ENCODE measurements around the gene ANGPTL8. TPM values are rescaled to one million over a fixed set of nuclear protein-coding genes. Genes with fewer than 3 reads are reported as not detected.
A peak's percentile ranks its signal among the peaks of the same experiment; 100 is the strongest.

Gene ANGPTL8
- total and polyA plus RNA-seq, 7 donors = 0.08 to 14.6 (median 0.48) TPM; not detected in 2

GRCh38 chr19:11240008-11240444 is 607 bp downstream of the ANGPTL8 start:
- 89 to 98% (median 95%) methylated on average over 8 of the region's 8 CpGs for WGBS, 3 donors
- no peak for ATAC-seq

DNA sequence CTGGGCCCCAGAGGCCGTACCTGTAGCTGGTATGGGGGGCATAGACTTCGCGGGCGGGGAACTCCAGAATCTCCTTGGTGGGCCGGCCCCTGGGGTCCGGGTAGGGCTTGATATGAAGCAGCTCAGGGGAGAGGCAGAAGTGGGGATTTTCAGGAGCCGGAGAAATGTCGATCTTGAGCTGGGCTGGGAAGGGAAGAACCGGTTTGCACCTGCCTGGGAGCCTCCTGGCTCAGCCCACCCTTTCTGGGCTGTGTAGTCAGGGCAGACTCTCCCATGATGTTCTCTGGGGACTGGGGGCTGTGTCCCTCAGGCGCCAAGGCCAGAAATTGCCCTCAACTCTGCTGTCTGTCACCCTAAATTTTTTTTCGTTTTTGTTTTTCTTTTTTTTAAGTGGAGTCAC is 2.6 kb downstream of the ANGPTL8 start:
- WGBS, 3 donors = 83 to 89% (median 84%) methylated on average over 11 of the region's 11 CpGs
- H3K27me3 ChIP-seq (ENCODE audit: insufficient read depth in 3 of 3, low read length in 2 of 3) = peaks cover 0 to 5% (median 0%) of the 10 kb centered on the region in 3 donors
- H3K27ac ChIP-seq = no peak overlapping the region
- H3K4me3 ChIP-seq = no peak overlapping the region
- no peak for DNase-seq
- intact Hi-C loops (cut with DNase I) = loop anchor here in 1 of 2 donors (5.0 kb wide), 1 partner anchor 45 kb away; no protein-coding TSS in a partner anchor
- TF ChIP-seq, protein P1, sequence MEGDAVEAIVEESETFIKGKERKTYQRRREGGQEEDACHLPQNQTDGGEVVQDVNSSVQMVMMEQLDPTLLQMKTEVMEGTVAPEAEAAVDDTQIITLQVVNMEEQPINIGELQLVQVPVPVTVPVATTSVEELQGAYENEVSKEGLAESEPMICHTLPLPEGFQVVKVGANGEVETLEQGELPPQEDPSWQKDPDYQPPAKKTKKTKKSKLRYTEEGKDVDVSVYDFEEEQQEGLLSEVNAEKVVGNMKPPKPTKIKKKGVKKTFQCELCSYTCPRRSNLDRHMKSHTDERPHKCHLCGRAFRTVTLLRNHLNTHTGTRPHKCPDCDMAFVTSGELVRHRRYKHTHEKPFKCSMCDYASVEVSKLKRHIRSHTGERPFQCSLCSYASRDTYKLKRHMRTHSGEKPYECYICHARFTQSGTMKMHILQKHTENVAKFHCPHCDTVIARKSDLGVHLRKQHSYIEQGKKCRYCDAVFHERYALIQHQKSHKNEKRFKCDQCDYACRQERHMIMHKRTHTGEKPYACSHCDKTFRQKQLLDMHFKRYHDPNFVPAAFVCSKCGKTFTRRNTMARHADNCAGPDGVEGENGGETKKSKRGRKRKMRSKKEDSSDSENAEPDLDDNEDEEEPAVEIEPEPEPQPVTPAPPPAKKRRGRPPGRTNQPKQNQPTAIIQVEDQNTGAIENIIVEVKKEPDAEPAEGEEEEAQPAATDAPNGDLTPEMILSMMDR (IDR thresholded peaks at IDR 0.05) = no peak
- no peak for ATAC-seq
- H3K36me3 ChIP-seq (ENCODE audit: insufficient read depth in 1 of 2, low read depth in 1 of 2) = peaks cover 0 to 27% of the 10 kb centered on the region in 2 donors
- no peaks in the 10 kb centered on the region for H3K9me3 ChIP-seq
- peaks cover 2% of the 10 kb centered on the region for H3K4me1 ChIP-seq

More at GRCh38 chr19:11240008-11240444, 607 bp downstream of the ANGPTL8 start:
- no peaks in the 10 kb centered on the region for H3K27me3 ChIP-seq (ENCODE audit: insufficient read depth in 3 of 3, low read length in 2 of 3)
- H3K4me1 ChIP-seq = no peaks in the 10 kb centered on the region
- intact Hi-C loops (cut with DNase I) = loop anchor here in 1 of 2 donors (5.0 kb wide), 1 partner anchor 47 kb away; no protein-coding TSS in a partner anchor
- H3K9me3 ChIP-seq = no peaks in the 10 kb centered on the region
- no peak for DNase-seq
- no peak overlapping the region for H3K27ac ChIP-seq
- H3K4me3 ChIP-seq = no peak overlapping the region
- H3K36me3 ChIP-seq (ENCODE audit: insufficient read depth in 1 of 2, low read depth in 1 of 2) = peaks cover 0 to 35% of the 10 kb centered on the region in 2 donors
- TF ChIP-seq, protein P1 (IDR thresholded peaks at IDR 0.05) = no peak

DNA sequence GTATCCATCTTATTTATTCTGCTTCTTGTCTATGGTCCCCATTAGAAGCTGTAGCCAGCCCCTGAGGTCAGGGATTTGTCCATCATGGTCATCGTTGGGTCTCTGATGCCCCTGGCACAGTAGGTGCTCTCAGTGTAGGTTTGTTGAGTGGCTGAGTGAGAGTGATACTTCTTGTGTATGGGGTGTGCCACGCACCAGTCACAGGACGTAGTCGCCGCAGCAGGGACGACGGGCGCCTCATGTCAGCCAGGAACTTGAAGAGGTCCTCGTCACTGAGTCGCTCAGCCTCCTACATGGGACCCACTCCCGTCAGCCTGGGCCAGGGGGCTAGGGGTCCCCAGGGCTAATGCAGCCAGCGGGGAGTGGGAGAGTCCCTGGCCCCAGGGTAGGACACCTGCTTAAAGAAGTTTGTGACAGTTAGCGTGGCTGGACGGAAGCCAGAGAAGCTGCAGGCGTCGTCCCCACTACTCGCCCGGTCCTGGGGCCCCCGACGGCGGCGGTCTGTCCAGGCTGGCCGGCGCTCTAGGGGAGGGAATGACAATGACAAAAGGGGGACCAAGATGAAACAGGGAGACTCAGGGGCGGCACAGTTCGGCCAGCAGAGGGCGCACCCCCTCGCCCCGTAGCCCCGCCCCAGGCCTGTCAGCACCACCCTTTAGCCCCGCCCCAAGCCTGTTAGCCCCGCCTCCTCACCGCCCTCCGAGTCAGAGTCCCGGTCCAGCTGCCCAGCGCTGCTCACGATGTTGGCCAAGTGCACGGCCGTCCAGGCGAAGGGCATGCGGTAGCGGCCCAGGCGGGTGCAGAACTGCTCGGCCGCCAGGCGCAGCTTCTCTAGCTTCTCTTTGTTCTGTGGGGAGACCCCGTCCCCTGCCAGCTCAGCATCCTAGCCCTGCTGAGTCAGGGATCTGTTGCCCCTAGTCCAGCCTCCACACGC is 3.7 kb downstream of the ANGPTL8 start:
- 36 to 37% (median 37%) methylated on average over 46 to 48 of the region's 48 CpGs for WGBS, 3 donors
- peak; percentile 93 to 95 for DNase-seq
- H3K4me1 ChIP-seq = peaks cover 6% of the 10 kb centered on the region
- H3K4me3 ChIP-seq = no peak overlapping the region
- H3K36me3 ChIP-seq (ENCODE audit: insufficient read depth in 1 of 2, low read depth in 1 of 2) = peaks cover 0 to 27% of the 10 kb centered on the region in 2 donors
- TF ChIP-seq, protein P1 (IDR thresholded peaks at IDR 0.05) = peak; percentile 60
- peaks cover 0 to 5% (median 0%) of the 10 kb centered on the region in 3 donors for H3K27me3 ChIP-seq (ENCODE audit: insufficient read depth in 3 of 3, low read length in 2 of 3)
- H3K27ac ChIP-seq = no peak overlapping the region
- H3K9me3 ChIP-seq = no peaks in the 10 kb centered on the region
- peak; percentile 86 to 93 (median 90) for ATAC-seq
- intact Hi-C loops (cut with DNase I) = loop anchor here in 1 of 2 donors (5.0 kb wide), 1 partner anchor 44 kb away; no protein-coding TSS in a partner anchor

DNA sequence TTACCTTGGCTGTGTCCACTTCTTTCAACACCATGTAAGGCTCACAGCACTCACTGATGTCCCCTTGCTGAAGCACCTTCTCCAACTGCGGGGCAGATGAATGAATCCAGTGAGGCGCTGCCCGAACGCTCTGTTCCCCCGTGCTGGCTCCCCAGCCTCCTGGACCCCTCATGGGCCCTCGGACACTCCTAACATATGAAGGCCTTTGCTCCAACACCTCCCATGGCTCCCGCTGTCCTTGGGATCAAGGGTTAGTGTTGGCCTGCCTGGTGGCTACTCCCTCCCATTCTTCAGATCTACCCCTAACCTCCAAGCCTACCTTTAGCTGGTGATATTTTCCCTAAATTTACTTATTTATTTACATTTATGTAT is 4.4 kb downstream of the ANGPTL8 start:
- no peak overlapping the region for H3K4me3 ChIP-seq
- H3K27me3 ChIP-seq (ENCODE audit: insufficient read depth in 3 of 3, low read length in 2 of 3) = peaks cover 0 to 5% (median 0%) of the 10 kb centered on the region in 3 donors
- no peaks in the 10 kb centered on the region for H3K9me3 ChIP-seq
- H3K36me3 ChIP-seq (ENCODE audit: insufficient read depth in 1 of 2, low read depth in 1 of 2) = peaks cover 0 to 24% of the 10 kb centered on the region in 2 donors
- TF ChIP-seq, protein P1 (IDR thresholded peaks at IDR 0.05) = no peak
- H3K27ac ChIP-seq = no peak overlapping the region
- H3K4me1 ChIP-seq = peaks cover 6% of the 10 kb centered on the region
- ATAC-seq (peak in 1 of 4 donors; percentile 1), DNase-seq (no peak)
- WGBS, 3 donors = 89 to 95% (median 93%) methylated on average over 7 of the region's 7 CpGs
- intact Hi-C loops (cut with DNase I) = loop anchor here in 1 of 2 donors (5.0 kb wide), 1 partner anchor 44 kb away; no protein-coding TSS in a partner anchor

Data from psoas muscle (tissue), 8 donors.